A549 treated with GW870086 at 1 μM for 4 hours (cell line): ENCODE results near the gene CHRM5. TPM values are rescaled to one million over a fixed set of nuclear protein-coding genes. Genes with fewer than 3 reads are reported as not detected.

Experiments used
- total RNA-seq: library from RNA; stranded (reverse); fragments of 200-300 nt; extraction: Qiagen RNA extraction; gene quantifications from 5 replicates; pipeline ENCODE4 v1.2.3, GENCODE V29; 2022; ENCODE audit warnings: low read depth

The CHRM5 gene, protein sequence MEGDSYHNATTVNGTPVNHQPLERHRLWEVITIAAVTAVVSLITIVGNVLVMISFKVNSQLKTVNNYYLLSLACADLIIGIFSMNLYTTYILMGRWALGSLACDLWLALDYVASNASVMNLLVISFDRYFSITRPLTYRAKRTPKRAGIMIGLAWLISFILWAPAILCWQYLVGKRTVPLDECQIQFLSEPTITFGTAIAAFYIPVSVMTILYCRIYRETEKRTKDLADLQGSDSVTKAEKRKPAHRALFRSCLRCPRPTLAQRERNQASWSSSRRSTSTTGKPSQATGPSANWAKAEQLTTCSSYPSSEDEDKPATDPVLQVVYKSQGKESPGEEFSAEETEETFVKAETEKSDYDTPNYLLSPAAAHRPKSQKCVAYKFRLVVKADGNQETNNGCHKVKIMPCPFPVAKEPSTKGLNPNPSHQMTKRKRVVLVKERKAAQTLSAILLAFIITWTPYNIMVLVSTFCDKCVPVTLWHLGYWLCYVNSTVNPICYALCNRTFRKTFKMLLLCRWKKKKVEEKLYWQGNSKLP
- 0.06 TPM in 1 of 5 replicates, not detected in the others for total RNA-seq

GRCh38 chr15:33968224-33968623, at the start of gene CHRM5:
Gene CHRM5, plus strand, starts transcription at chr15:33968497. Its CDS starts 94,221 bp downstream, at chr15:34062718.

DNA sequence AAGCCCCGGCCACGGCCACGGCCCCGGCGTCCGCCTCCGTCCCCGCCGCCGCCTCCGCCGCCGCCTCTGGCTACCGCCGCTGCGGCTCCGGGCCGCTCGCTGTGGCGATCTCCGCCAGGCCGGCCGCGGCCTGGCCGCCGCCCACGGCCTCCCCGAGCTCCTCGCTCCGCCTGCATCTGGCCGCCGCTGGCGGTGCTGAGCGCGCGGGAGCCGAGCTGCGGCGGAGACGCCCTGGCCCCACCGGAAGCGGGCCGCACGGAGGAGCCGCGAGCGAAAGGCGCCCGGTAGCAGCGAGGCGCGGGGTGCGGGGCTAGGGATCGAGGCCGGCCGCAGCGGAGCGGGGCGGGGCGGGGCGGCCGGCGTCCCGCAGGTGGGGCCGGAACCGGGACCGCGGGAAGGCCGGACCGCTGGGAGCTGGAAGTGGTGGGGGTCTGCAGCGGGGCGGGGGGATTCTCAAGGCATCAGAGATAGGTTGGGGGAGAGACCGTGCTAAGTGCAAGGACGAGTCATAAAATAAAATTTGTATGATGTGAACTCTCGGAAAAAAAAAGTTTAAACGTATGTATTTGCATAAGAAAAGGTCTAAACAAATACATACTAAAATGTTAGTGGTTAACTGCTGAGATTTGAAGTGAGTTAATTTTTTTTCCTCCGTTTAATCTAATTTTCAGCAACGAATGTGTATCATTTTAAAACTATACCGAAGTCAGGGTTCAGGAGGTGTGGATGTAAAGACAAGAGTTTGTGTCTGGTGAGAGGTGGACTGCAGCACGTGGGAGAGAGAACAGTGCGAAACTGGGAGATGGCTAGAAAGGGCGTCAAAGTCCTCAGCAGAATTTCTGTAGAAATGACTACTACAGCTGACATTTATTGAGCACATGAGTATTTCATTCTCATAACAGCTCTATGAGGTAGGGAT, 70.8 kb downstream of the CHRM5 start, which contains the start of gene AVEN:
TSS of gene AVEN (minus strand) at position 334 of the 919 bp plus-strand sequence. CDS start at position 176, 158 bp downstream.

DNA sequence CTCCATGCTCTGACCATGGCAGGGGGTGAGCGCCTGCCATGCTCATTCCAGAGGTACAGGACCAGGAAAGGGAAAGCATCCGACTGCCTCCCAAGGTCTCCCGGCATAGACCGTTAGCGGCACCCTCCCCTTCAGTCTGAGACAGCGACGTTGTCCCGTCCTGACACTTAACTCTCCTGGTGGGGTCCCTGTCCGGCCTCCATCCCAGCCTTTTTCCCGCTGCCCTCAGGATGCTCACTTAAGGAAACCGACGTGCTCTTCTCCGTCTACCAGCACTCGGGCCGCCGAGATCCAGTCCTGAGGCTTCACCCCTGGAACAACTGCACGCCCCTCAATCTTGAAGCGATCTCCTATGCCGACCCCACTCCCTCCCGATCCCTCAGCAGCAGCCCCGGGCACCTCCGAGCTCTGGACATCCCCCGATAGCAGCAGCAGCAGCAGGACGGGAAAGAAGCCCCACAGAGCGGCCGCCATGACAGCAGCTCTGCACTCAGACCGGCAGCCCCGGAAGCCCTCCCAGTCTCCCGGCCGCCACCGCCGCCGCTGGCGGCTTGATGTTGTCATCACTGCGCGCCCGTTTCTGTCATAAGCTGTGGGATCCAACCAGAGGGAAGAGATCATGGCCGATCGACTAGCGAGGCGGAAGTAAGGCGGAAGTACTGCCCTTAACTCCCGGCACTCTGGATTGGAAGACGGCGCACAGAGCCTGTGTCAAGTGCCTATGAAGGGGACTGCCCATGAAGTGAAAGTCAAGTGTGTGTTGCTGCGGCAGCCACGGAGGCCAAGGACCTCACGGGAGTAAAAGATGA, 133.3 kb downstream of the CHRM5 start, which contains the start of the genes EMC7 and PGBD4:
TSS of gene EMC7 (minus strand) at position 497 of the 809 bp plus-strand sequence. CDS start at position 474, 23 bp downstream.
TSS of gene PGBD4 (plus strand) at position 718 of the 809 bp plus-strand sequence. CDS start 449 bp downstream, outside the sequence.

Other genes starting within 250 kb of the CHRM5 start
- 19.7 to 24.1 TPM (median 22.4 TPM) in 5 replicates for gene AVEN, start 70.7 kb downstream of the CHRM5 start, total RNA-seq
- gene EMC7, start 133.4 kb downstream of the CHRM5 start, total RNA-seq: 129 to 153 TPM (median 148 TPM) in 5 replicates
- gene PGBD4, start 133.6 kb downstream of the CHRM5 start, total RNA-seq: 0.96 to 1.7 TPM (median 1.6 TPM) in 5 replicates
- 21.1 to 35.8 TPM (median 30.7 TPM) in 5 replicates for gene KATNBL1, start 241.6 kb downstream of the CHRM5 start, total RNA-seq